CD14-positive monocyte (primary cell): ENCODE results near the gene SYNPO2. TPM values are rescaled to one million over a fixed set of nuclear protein-coding genes. Genes with fewer than 3 reads are reported as not detected.

Experiments used
- DNase-seq, 3 donors: peaks; one replicate each; pipeline ENCODE4 v3.0.0-alpha.2; 2011 to 2022
- H2AFZ ChIP-seq: 2 replicates; pipeline ENCODE4 v1.6.0; 2012; ENCODE audit warnings: mild to moderate bottlenecking, low read depth, low read length, inconsistent platforms; ENCODE audit not compliant: insufficient read depth, poor library complexity, severe bottlenecking
- H3K27ac ChIP-seq, 2 donors: 1 replicate in 1 of 2; 2 replicates in 1 of 2; pipeline ENCODE4 v1.5.1; 2012 to 2013; ENCODE audit warnings: low read length in 2 of 2, control low read depth in 1 of 2, inconsistent platforms in 1 of 2, low read depth in 1 of 2, mild to moderate bottlenecking in 1 of 2
- H3K27me3 ChIP-seq, 2 donors: one replicate each; pipeline versions ENCODE4 v1.6.0 to v1.6.1; 2011 to 2013; ENCODE audit warnings: low read length in 2 of 2; ENCODE audit not compliant: control insufficient read depth in 2 of 2, insufficient read depth in 2 of 2
- H3K36me3 ChIP-seq, 2 donors: replicated peaks in 1 of 2; 1 replicate in 1 of 2; 2 replicates in 1 of 2; pipeline versions ENCODE4 v1.5.1 to v1.6.1; 2012 to 2013; ENCODE audit warnings: low read length in 2 of 2, control low read depth in 1 of 2, inconsistent platforms in 1 of 2, mild to moderate bottlenecking in 1 of 2; ENCODE audit not compliant: insufficient read depth in 2 of 2, control insufficient read depth in 1 of 2
- H3K4me1 ChIP-seq, 2 donors: 1 replicate in 1 of 2; 2 replicates in 1 of 2; pipeline versions ENCODE4 v1.5.1 to v1.6.1; 2012 to 2013; ENCODE audit warnings: low read length in 2 of 2, control low read depth in 1 of 2, inconsistent platforms in 1 of 2, mild to moderate bottlenecking in 1 of 2, moderate library complexity in 1 of 2; ENCODE audit not compliant: insufficient read depth in 2 of 2, control insufficient read depth in 1 of 2
- H3K4me2 ChIP-seq: replicated peaks from 2 replicates; pipeline ENCODE3; 2012; ENCODE audit warnings: low read length, moderate library complexity, mild to moderate bottlenecking; ENCODE audit not compliant: poor library complexity, severe bottlenecking; ENCODE audit errors: extremely low read depth
- H3K4me3 ChIP-seq, 3 experiments: fragments of 200-600 bp in 1 of 3; sonication (generic) in 1 of 3; replicated peaks in 1 of 3; 1 replicate in 2 of 3; 2 replicates in 1 of 3; pipeline ENCODE4 v1.5.1; 2011 to 2013; ENCODE audit warnings: low read length in 3 of 3, mild to moderate bottlenecking in 3 of 3, control low read depth in 2 of 3, low read depth in 2 of 3, inconsistent platforms in 1 of 3, moderate library complexity in 1 of 3
- H3K79me2 ChIP-seq: 2 replicates; pipeline ENCODE4 v1.6.0; 2012; ENCODE audit warnings: mild to moderate bottlenecking, control low read depth, inconsistent platforms, low read length, moderate library complexity; ENCODE audit not compliant: insufficient read depth
- H3K9ac ChIP-seq: 2 replicates; pipeline ENCODE4 v1.6.0; 2017; ENCODE audit warnings: low read length, mild to moderate bottlenecking; ENCODE audit not compliant: insufficient read depth, poor library complexity, severe bottlenecking
- H3K9me3 ChIP-seq, 2 donors: replicated peaks in 1 of 2; 1 replicate in 1 of 2; 2 replicates in 1 of 2; pipeline versions ENCODE4 v1.5.1 to v1.6.1; 2012 to 2013; ENCODE audit warnings: low read length in 2 of 2, control low read depth in 1 of 2; ENCODE audit not compliant: control insufficient read depth in 1 of 2, insufficient read depth in 1 of 2
- H4K20me1 ChIP-seq: 2 replicates; pipeline ENCODE4 v1.6.0; 2012; ENCODE audit warnings: mild to moderate bottlenecking, low read length, control low read depth, moderate library complexity; ENCODE audit not compliant: insufficient read depth
- H3K27ac Mint-ChIP-seq, 7 donors: one replicate each; pipeline ENCODE4 v1.8.0; 2020; ENCODE audit warnings: mild to moderate bottlenecking in 7 of 7, mixed read lengths in 7 of 7, moderate library complexity in 6 of 7, inconsistent platforms in 2 of 7
- H3K27me3 Mint-ChIP-seq, 3 donors: one replicate each; pipeline ENCODE4 v1.8.0; 2021 to 2022; ENCODE audit warnings: low read depth in 3 of 3, mild to moderate bottlenecking in 3 of 3, mixed read lengths in 3 of 3, moderate library complexity in 3 of 3, inconsistent platforms in 1 of 3
- H3K36me3 Mint-ChIP-seq, 2 donors: one replicate each; pipeline ENCODE4 v1.8.0; 2020; ENCODE audit warnings: mixed read lengths in 2 of 2, inconsistent platforms in 1 of 2, mild to moderate bottlenecking in 1 of 2
- H3K4me1 Mint-ChIP-seq: one replicate; pipeline ENCODE4 v1.8.0; 2020; ENCODE audit warnings: mild to moderate bottlenecking, mixed read lengths
- H3K4me3 Mint-ChIP-seq, 2 donors: one replicate each; pipeline ENCODE4 v1.8.0; 2020; ENCODE audit warnings: mild to moderate bottlenecking in 2 of 2, mixed read lengths in 2 of 2, moderate library complexity in 1 of 2
- H3K9me3 Mint-ChIP-seq, 7 donors: one replicate each; pipeline ENCODE4 v1.8.0; 2020 to 2022; ENCODE audit warnings: mixed read lengths in 7 of 7, mild to moderate bottlenecking in 6 of 7, moderate library complexity in 6 of 7, inconsistent platforms in 2 of 7
- CTCF ChIP-seq: fragments of 200-600 bp; IDR thresholded peaks from one replicate; pipeline ENCODE4 v1.8.0; 2022; ENCODE audit warnings: antibody characterized with exemption, mild to moderate bottlenecking
- WGBS: methylation state at CpG from one replicate; pipeline ENCODE4 v1.1.5; 2013; ENCODE audit warnings: missing lambda C conversion rate; ENCODE audit not compliant: insufficient coverage; 5-methylcytosine and 5-hydroxymethylcytosine counted together
- intact Hi-C, 2 donors: fragments of 100-400 bp; cut with micrococcal nuclease; formaldehyde crosslinking; loops; one replicate each; pipeline versions ENCODE4 v1.15.0 to v1.15.1; 2023
- polyA plus RNA-seq, 3 donors: library from polyadenylated mRNA; depleted of rRNA in 1 of 3; unstranded in 2 of 3; stranded (reverse) in 1 of 3; fragments of 300-500 nt in 2 of 3; fragments of >200 nt in 1 of 3; fragmentation: Illumina TruSeq in 2 of 3; gene quantifications; 1 replicate in 2 of 3; 2 replicates in 1 of 3; pipeline ENCODE4 v1.2.3, GENCODE V29; 2012 to 2021

Gene SYNPO2
- polyA plus RNA-seq, 3 donors: 0.04 TPM; not detected in 2

GRCh38 chr4:118991686-118992085 is 103.0 kb downstream of the SYNPO2 start:
- no peaks in the 10 kb centered on the region for H4K20me1 ChIP-seq
- H3K36me3 Mint-ChIP-seq: no peaks in the 10 kb centered on the region
- peak overlapping the region; percentile 54 for H3K4me2 ChIP-seq
- H2AFZ ChIP-seq: peak overlapping the region; percentile 83
- H3K27me3 ChIP-seq: no peaks in the 10 kb centered on the region
- no peaks in the 10 kb centered on the region for H3K36me3 ChIP-seq
- H3K4me3 ChIP-seq: peak overlapping the region in 2 of 3 experiments; percentile 9 to 38
- WGBS: 39% methylated on average over 5 of the region's 5 CpGs
- peak overlapping the region in 1 of 2 donors; percentile 46 for H3K27ac ChIP-seq
- peaks cover 10% of the 10 kb centered on the region in 2 donors for H3K4me1 ChIP-seq
- H3K79me2 ChIP-seq: no peaks in the 10 kb centered on the region
- intact Hi-C loops: no loop called here
- peak overlapping the region; percentile 6 to 83 (median 60) for H3K27ac Mint-ChIP-seq
- DNase-seq: peak; percentile 8 to 36 (median 25)
- H3K27me3 Mint-ChIP-seq: peaks cover 0 to 2% (median 0%) of the 10 kb centered on the region in 3 donors
- peak overlapping the region; percentile 56 to 87 for H3K4me3 Mint-ChIP-seq
- no peaks in the 10 kb centered on the region for H3K9me3 ChIP-seq
- no peak for TF ChIP-seq CTCF
- H3K9me3 Mint-ChIP-seq: no peaks in the 10 kb centered on the region
- peak overlapping the region; percentile 12 for H3K9ac ChIP-seq
- peaks cover 10% of the 10 kb centered on the region for H3K4me1 Mint-ChIP-seq

GRCh38 chr4:118992149-118992548 is 103.5 kb downstream of the SYNPO2 start:
- no peak for DNase-seq
- Mint-ChIP-seq H3K27ac (peak overlapping the region in 5 of 7 donors; percentile 49 to 83 (median 67)), H3K9me3 (no peaks in the 10 kb centered on the region), H3K4me3 (peak overlapping the region; percentile 56 to 87), H3K36me3 (no peaks in the 10 kb centered on the region), H3K27me3 (peaks cover 0 to 2% (median 0%) of the 10 kb centered on the region in 3 donors), H3K4me1 (peaks cover 10% of the 10 kb centered on the region)
- H3K9ac ChIP-seq: peak overlapping the region; percentile 12
- no peak for TF ChIP-seq CTCF
- intact Hi-C loops: no loop called here
- no peaks in the 10 kb centered on the region for H3K36me3 ChIP-seq
- H3K9me3 ChIP-seq: no peaks in the 10 kb centered on the region
- H3K4me1 ChIP-seq: peaks cover 10% of the 10 kb centered on the region in 2 donors
- H2AFZ ChIP-seq: peak overlapping the region; percentile 83
- WGBS: no CpG with 5 or more reads among the region's 1 CpG
- H4K20me1 ChIP-seq: no peaks in the 10 kb centered on the region
- peak overlapping the region in 1 of 3 experiments; percentile 38 for H3K4me3 ChIP-seq
- peak overlapping the region; percentile 54 for H3K4me2 ChIP-seq
- peak overlapping the region in 1 of 2 donors; percentile 46 for H3K27ac ChIP-seq
- no peaks in the 10 kb centered on the region for H3K79me2 ChIP-seq
- no peaks in the 10 kb centered on the region for H3K27me3 ChIP-seq
